ENCODE data around the gene LRP8. TPM values are rescaled to one million over a fixed set of nuclear protein-coding genes. Genes with fewer than 3 reads are reported as not detected.

Gene LRP8
- total and polyA plus RNA-seq, 2 experiments from 2014 or later: 27.8 to 71.1 TPM

- Histone ChIP-seq H4K20me1 (replicated peaks; ENCODE audit: insufficient read depth) (peaks cover 56% of the 10 kb centered on the region), H3K27me3 (ENCODE audit: insufficient read depth) (no peaks in the 10 kb centered on the region), H3K27ac (ENCODE audit: low read depth) (no peak overlapping the region), H3K9me2 (ENCODE audit: insufficient read depth) (no peaks in the 10 kb centered on the region), H3K4me2 (no peak overlapping the region), H3F3A (replicated peaks; ENCODE audit: low read depth) (no peaks in the 10 kb centered on the region), H3K4me3 (no peak overlapping the region), H2AFZ (no peak overlapping the region), H3K36me3 (ENCODE audit: insufficient read depth) (no peaks in the 10 kb centered on the region), H3K79me2 (replicated peaks; ENCODE audit: insufficient read depth) (peaks cover 66% of the 10 kb centered on the region), H3K4me1 (ENCODE audit: insufficient read depth) (no peaks in the 10 kb centered on the region; the same call in 1 of the 2 replicates)
- ATAC-seq (no peak; the same call in 2 of the 3 replicates), DNase-seq (ENCODE audit: low spot score) (no peak)
- Mint-ChIP-seq H3K4me3 (no peak overlapping the region), H3K9me3 (no peaks in the 10 kb centered on the region), H3K36me3 (ENCODE audit: low read depth) (peaks cover 27% of the 10 kb centered on the region), H3K27me3 (ENCODE audit: insufficient read depth, low read depth, poor library complexity) (peaks cover 34% of the 10 kb centered on the region), H3K4me1 (peaks cover 56% of the 10 kb centered on the region), H3K27ac (no peak overlapping the region)
- TF ChIP-seq STAT1 (IDR thresholded peaks at IDR 0.05; ENCODE audit: unreplicated experiment): no peak
- no peak for TF ChIP-seq CREB1 (CRISPR knock-in tag; IDR thresholded peaks at IDR 0.05; ENCODE audit: low read depth)
- TF ChIP-seq, protein P1, sequence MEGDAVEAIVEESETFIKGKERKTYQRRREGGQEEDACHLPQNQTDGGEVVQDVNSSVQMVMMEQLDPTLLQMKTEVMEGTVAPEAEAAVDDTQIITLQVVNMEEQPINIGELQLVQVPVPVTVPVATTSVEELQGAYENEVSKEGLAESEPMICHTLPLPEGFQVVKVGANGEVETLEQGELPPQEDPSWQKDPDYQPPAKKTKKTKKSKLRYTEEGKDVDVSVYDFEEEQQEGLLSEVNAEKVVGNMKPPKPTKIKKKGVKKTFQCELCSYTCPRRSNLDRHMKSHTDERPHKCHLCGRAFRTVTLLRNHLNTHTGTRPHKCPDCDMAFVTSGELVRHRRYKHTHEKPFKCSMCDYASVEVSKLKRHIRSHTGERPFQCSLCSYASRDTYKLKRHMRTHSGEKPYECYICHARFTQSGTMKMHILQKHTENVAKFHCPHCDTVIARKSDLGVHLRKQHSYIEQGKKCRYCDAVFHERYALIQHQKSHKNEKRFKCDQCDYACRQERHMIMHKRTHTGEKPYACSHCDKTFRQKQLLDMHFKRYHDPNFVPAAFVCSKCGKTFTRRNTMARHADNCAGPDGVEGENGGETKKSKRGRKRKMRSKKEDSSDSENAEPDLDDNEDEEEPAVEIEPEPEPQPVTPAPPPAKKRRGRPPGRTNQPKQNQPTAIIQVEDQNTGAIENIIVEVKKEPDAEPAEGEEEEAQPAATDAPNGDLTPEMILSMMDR (conservative IDR thresholded peaks at IDR 0.05; ENCODE audit: low read depth in 2 of 2): no peak
- TF ChIP-seq NANOG (IDR thresholded peaks at IDR 0.05; ENCODE audit: borderline replicate concordance): no peak
- no peak for TF ChIP-seq ZNF462 (CRISPR knock-in tag; IDR thresholded peaks at IDR 0.05)
- no peak for TF ChIP-seq ZNF114 (CRISPR knock-in tag; IDR thresholded peaks at IDR 0.05)
Measured at GRCh38 chr1:53296117-53296749, 31.6 kb downstream of the LRP8 start.
